ENCODE results near the gene CPNE2. TPM values are rescaled to one million over a fixed set of nuclear protein-coding genes. Genes with fewer than 3 reads are reported as not detected.

CPNE2 gene
- total and polyA plus RNA-seq, 10 of the 15 experiments (the other 5 are each of a cell fraction or from before 2014, with no cell fraction given): 3.1 to 22.1 (median 9.9) TPM

- no peaks in the 10 kb centered on the region for H3K36me3 ChIP-seq (ENCODE audit: control insufficient read depth in 2 of 2, insufficient read depth in 2 of 2, low read length in 1 of 2)
- no peak for ATAC-seq
- H3K4me1 ChIP-seq (ENCODE audit: control insufficient read depth, insufficient read depth, low read length): no peaks in the 10 kb centered on the region; the same call in none of the 2 replicates
- no peaks in the 10 kb centered on the region for H3K9me3 ChIP-seq (replicated peaks; ENCODE audit: control insufficient read depth, insufficient read depth, low read length)
- intact Hi-C loops (cut with micrococcal nuclease; ENCODE audit: unreplicated experiment) (no loop called here), in situ Hi-C loops (cut with MboI) (loop anchor here (5.0 kb wide), 1 partner anchor 78 kb away; no protein-coding TSS in a partner anchor)
- ChIA-PET RAD21 (ENCODE audit: unreplicated experiment) (no interaction called here), POLR2A (no interaction called here), CTCF (no interaction called here), SMC1A (ENCODE audit: uncharacterized antibody, unreplicated experiment) (interaction anchor here (0.6 kb wide), 1 partner anchor 17 kb away, joined by 3 read pairs; no protein-coding TSS in a partner anchor)
- H3K79me2 ChIP-seq (ENCODE audit: control insufficient read depth, insufficient read depth, low read length): no peaks in the 10 kb centered on the region
- FAIRE-seq: no peak
- no TSS peak for BruUV-seq (replicated peaks)
- H3K4me3 ChIP-seq: no peak overlapping the region
- TF ChIP-seq PAX8 (IDR thresholded peaks at IDR 0.05) (no peak), ATF2 (IDR thresholded peaks at IDR 0.05; ENCODE audit: low read length) (no peak), RBBP5 (conservative IDR thresholded peaks at IDR 0.05) (no peak), BCL11A (IDR thresholded peaks at IDR 0.05; ENCODE audit: low read depth, low read length) (no peak), BACH1 (IDR thresholded peaks at IDR 0.05; ENCODE audit: borderline replicate concordance) (no peak), ATF7 (IDR thresholded peaks at IDR 0.05; ENCODE audit: low read depth) (no peak), POLR2A (IDR thresholded peaks at IDR 0.05; ENCODE audit: low read depth, low read length) (no peak), ELK1 (IDR thresholded peaks at IDR 0.05; ENCODE audit: low read depth, low read length) (no peak), NFIC (IDR thresholded peaks at IDR 0.05; ENCODE audit: low read depth, low read length) (no peak), MEF2A (IDR thresholded peaks at IDR 0.05; ENCODE audit: insufficient read depth, low read depth, low read length) (no peak), E2F4 (IDR thresholded peaks at IDR 0.05; ENCODE audit: low read depth, low read length) (no peak), TBL1XR1 (IDR thresholded peaks at IDR 0.05; ENCODE audit: low read depth, low read length) (no peak), MTA2 (IDR thresholded peaks at IDR 0.05; ENCODE audit: low read depth) (no peak), SIN3A (IDR thresholded peaks at IDR 0.05; ENCODE audit: low read depth, low read length) (no peak)
- 49% methylated on average over 8 of the region's 8 CpGs for WGBS (ENCODE audit: insufficient coverage, insufficient replicate concordance, low lambda C conversion rate, missing lambda C conversion rate)
- H3K27me3 ChIP-seq (replicated peaks in 1 of 2; ENCODE audit: control insufficient read depth in 2 of 2, insufficient read depth in 2 of 2, low read length in 1 of 2): peaks cover 0 to 11% of the 10 kb centered on the region in 2 experiments; a peak in 2 of 4 replicates
- H3K9ac ChIP-seq (ENCODE audit: control insufficient read depth, insufficient read depth, low read length): no peak overlapping the region
- H3K27ac ChIP-seq (ENCODE audit: control insufficient read depth, insufficient read depth): no peak overlapping the region
- no peak overlapping the region for H2AFZ ChIP-seq (ENCODE audit: control insufficient read depth, low read depth, low read length)
- no peak overlapping the region for H3K4me2 ChIP-seq (ENCODE audit: control insufficient read depth, insufficient read depth)
- no peak for DNase-seq (ENCODE audit: low read depth, low spot score)
- H4K20me1 ChIP-seq (ENCODE audit: control insufficient read depth, insufficient read depth): no peaks in the 10 kb centered on the region
Observed at GRCh38 chr16:57089406-57089805, 3.0 kb upstream of the CPNE2 start.
